Vagina (tissue), 2 donors: Measurements from ENCODE around the gene PHTF2.

ENCODE experiments used
- CTCF ChIP-seq, 3 experiments: fragments of 450-650 bp in 2 of 3; fragments of 200-600 bp in 1 of 3; sonication (generic) in 1 of 3; IDR thresholded peaks; one replicate each; pipeline ENCODE4 v1.5.1; 2017 to 2019; ENCODE audit warnings: antibody characterized with exemption in 3 of 3, mild to moderate bottlenecking in 2 of 3, moderate library complexity in 2 of 3
- POLR2A ChIP-seq, 2 donors: fragments of 450-650 bp; IDR thresholded peaks; one replicate each; pipeline ENCODE4 v1.6.1; 2017; ENCODE audit warnings: antibody characterized with exemption in 2 of 2, mild to moderate bottlenecking in 2 of 2, moderate library complexity in 2 of 2
- POLR2AphosphoS5 ChIP-seq, 2 donors: sonication (generic); formaldehyde crosslinking; IDR thresholded peaks; one replicate each; pipeline ENCODE4 v1.9.0; 2017; ENCODE audit warnings: antibody characterized with exemption in 2 of 2, mild to moderate bottlenecking in 2 of 2, low read depth in 1 of 2; ENCODE audit not compliant: insufficient read depth in 1 of 2

- TF ChIP-seq POLR2AphosphoS5 (IDR thresholded peaks at IDR 0.05; ENCODE audit: insufficient read depth in 1 of 2, low read depth in 1 of 2) = no peak
- no peak for TF ChIP-seq CTCF (IDR thresholded peaks at IDR 0.05)
- no peak for TF ChIP-seq POLR2A (IDR thresholded peaks at IDR 0.05)
These were observed 23.7 kb downstream of the PHTF2 start for GRCh38 chr7:77822269-77822668.
